Panc1 (cell line): ENCODE data around the gene NDUFS4. TPM values are rescaled to one million over a fixed set of nuclear protein-coding genes. Genes with fewer than 3 reads are reported as not detected.
"Not testable (repeated sequence)": the region's sequence is repeated elsewhere in the genome, so short reads cannot be mapped to it uniquely, and the experiment has no call there.

ENCODE experiments used
- ATAC-seq: fragments of 200-7000 bp; cut with Tn5 transposase; 2 replicates; pipeline ENCODE4 v1.9.1; 2020; ENCODE audit warnings: mild to moderate bottlenecking, moderate library complexity
- BruUV-seq: library from RNA; stranded (reverse); fragments of 400-500 nt; replicated peaks from 2 replicates; lab custom pipeline; 2021; lab: Mats Ljungman, UMichigan
- CTCF ChIA-PET: fragments of 300-600 bp; sonication (Branson Sonifier 250); formaldehyde crosslinking; loops from one replicate; lab custom pipeline; 2022; ENCODE audit warnings: antibody characterized with exemption; lab: Charles Lee
- POLR2A ChIA-PET: fragments of 300-600 bp; sonication (Branson Sonifier 250); formaldehyde crosslinking; loops from one replicate; lab custom pipeline; 2022; ENCODE audit warnings: antibody characterized with exemption; lab: Charles Lee
- DNase-seq: peaks from one replicate; pipeline ENCODE4 v3.0.0-alpha.2; 2010; ENCODE audit warnings: low read depth, low spot score
- H3K27ac ChIP-seq: 2 replicates; pipeline ENCODE4 v1.5.1; 2011; ENCODE audit warnings: mild to moderate bottlenecking, low read length, inconsistent platforms
- H3K27me3 ChIP-seq: fragments of 200-500 bp; sonication (Bioruptor generic); 2 replicates; pipeline ENCODE4 v1.6.0; 2014; ENCODE audit warnings: low read length, inconsistent platforms; ENCODE audit not compliant: control insufficient read depth, insufficient read depth
- H3K36me3 ChIP-seq: fragments of 200-500 bp; sonication (Bioruptor generic); 2 replicates; pipeline ENCODE4 v1.5.1; 2014; ENCODE audit warnings: inconsistent platforms, mild to moderate bottlenecking, low read length, moderate library complexity; ENCODE audit not compliant: control insufficient read depth, insufficient read depth
- H3K4me1 ChIP-seq: 2 replicates; pipeline ENCODE4 v1.5.1; 2011; ENCODE audit warnings: inconsistent platforms, mild to moderate bottlenecking, low read length, moderate library complexity; ENCODE audit not compliant: control insufficient read depth, insufficient read depth
- H3K4me3 ChIP-seq, 2 experiments: 2 replicates each; pipeline ENCODE4 v1.5.1; 2011 to 2012; ENCODE audit warnings: low read depth in 2 of 2, low read length in 2 of 2, mild to moderate bottlenecking in 2 of 2, inconsistent platforms in 1 of 2, moderate library complexity in 1 of 2
- H3K9me3 ChIP-seq: fragments of 200-500 bp; sonication (Bioruptor generic); 2 replicates; pipeline ENCODE4 v1.5.1; 2014; ENCODE audit warnings: low read depth, mild to moderate bottlenecking, inconsistent platforms, low read length, moderate library complexity; ENCODE audit not compliant: control insufficient read depth, insufficient read depth
- POLR2AphosphoS5 ChIP-seq: IDR thresholded peaks from 2 replicates; pipeline ENCODE4 v1.6.1; 2012; ENCODE audit warnings: mild to moderate bottlenecking, low read depth, low read length, moderate library complexity
- REST ChIP-seq, 2 experiments: IDR thresholded peaks; 2 replicates each; pipeline ENCODE4 v1.6.1; 2011 to 2012; ENCODE audit warnings: low read depth in 2 of 2, control low read depth in 1 of 2, low read length in 1 of 2, mild to moderate bottlenecking in 1 of 2, moderate library complexity in 1 of 2; ENCODE audit not compliant: insufficient read depth in 1 of 2
- SIN3A ChIP-seq: IDR thresholded peaks from 2 replicates; pipeline ENCODE4 v1.6.1; 2012; ENCODE audit warnings: low read depth, mild to moderate bottlenecking, low read length, moderate library complexity, borderline replicate concordance; ENCODE audit not compliant: insufficient read depth
- TCF7L2 ChIP-seq: IDR thresholded peaks from 2 replicates; pipeline ENCODE4 v1.6.1; 2011; ENCODE audit warnings: mild to moderate bottlenecking, low read depth, low read length, inconsistent platforms
- in situ Hi-C: cut with HindIII; loops from 2 replicates; pipeline ENCODE4 v1.10.0; 2016; ENCODE audit warnings: low sequenced_read_pairs, low pct_unique_long_range_greater_than_20kb
- intact Hi-C: fragments of 100-400 bp; cut with micrococcal nuclease; formaldehyde crosslinking; loops from one replicate; pipeline ENCODE4 v1.10.0; 2022; ENCODE audit not compliant: unreplicated experiment
- total RNA-seq: library from RNA; stranded (reverse); gene quantifications from one replicate; pipeline ENCODE4 v1.2.1, GENCODE V29; 2021; ENCODE audit not compliant: unreplicated experiment
- TF ChIP-seq, protein P1 (sequence below): fragments of 450-650 bp; IDR thresholded peaks from 2 replicates; pipeline ENCODE4 v1.5.1; 2017; ENCODE audit warnings: mild to moderate bottlenecking

Gene NDUFS4
- total RNA-seq, 1 experiment from 2014 or later = 86.2 TPM

DNA sequence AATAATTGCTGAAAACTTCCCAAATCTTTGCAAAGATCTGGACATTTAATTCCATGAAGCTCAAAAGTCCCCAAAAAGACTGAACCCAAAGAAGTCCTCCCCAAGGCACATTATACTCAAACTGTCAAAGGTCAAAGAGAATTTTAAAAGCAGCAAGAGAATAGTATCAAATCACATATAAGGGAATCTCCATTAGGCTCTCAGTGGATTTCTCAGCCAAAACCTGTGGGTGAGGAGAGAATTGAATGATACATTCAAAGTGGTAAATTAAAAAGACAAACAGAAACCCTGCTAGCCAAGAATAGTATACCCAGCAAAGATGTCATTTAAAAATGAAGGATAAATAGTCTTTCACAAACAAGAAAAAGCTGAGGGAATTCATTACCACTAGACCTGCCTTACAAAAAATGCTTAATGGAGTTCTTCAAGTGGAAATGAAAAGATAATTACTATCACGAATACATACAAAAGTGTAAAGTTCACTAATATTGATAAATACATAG lies 134.1 kb downstream of the NDUFS4 start:
- Histone ChIP-seq H3K36me3 (no peaks in the 10 kb centered on the region), H3K27ac (no peak overlapping the region), H3K4me3 (no peak overlapping the region), H3K4me1 (no peaks in the 10 kb centered on the region), H3K9me3 (peaks cover 3% of the 10 kb centered on the region; the same call in 1 of the 2 replicates), H3K27me3 (no peaks in the 10 kb centered on the region)
- ATAC-seq (no peak), DNase-seq (no peak)
- in situ Hi-C loops = no loop called here
- intact Hi-C loops = no loop called here
- ChIA-PET POLR2A (no interaction called here), CTCF (no interaction called here)
- no TSS peak for BruUV-seq
- no peak for TF ChIP-seq POLR2AphosphoS5
- TF ChIP-seq SIN3A = no peak
- TF ChIP-seq REST (IDR thresholded peaks at IDR 0.05; ENCODE audit: insufficient read depth in 1 of 2, low read depth in 2 of 2, low read length in 1 of 2) = no peak
- TF ChIP-seq, protein P1, sequence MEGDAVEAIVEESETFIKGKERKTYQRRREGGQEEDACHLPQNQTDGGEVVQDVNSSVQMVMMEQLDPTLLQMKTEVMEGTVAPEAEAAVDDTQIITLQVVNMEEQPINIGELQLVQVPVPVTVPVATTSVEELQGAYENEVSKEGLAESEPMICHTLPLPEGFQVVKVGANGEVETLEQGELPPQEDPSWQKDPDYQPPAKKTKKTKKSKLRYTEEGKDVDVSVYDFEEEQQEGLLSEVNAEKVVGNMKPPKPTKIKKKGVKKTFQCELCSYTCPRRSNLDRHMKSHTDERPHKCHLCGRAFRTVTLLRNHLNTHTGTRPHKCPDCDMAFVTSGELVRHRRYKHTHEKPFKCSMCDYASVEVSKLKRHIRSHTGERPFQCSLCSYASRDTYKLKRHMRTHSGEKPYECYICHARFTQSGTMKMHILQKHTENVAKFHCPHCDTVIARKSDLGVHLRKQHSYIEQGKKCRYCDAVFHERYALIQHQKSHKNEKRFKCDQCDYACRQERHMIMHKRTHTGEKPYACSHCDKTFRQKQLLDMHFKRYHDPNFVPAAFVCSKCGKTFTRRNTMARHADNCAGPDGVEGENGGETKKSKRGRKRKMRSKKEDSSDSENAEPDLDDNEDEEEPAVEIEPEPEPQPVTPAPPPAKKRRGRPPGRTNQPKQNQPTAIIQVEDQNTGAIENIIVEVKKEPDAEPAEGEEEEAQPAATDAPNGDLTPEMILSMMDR = no peak
- no peak for TF ChIP-seq TCF7L2

DNA sequence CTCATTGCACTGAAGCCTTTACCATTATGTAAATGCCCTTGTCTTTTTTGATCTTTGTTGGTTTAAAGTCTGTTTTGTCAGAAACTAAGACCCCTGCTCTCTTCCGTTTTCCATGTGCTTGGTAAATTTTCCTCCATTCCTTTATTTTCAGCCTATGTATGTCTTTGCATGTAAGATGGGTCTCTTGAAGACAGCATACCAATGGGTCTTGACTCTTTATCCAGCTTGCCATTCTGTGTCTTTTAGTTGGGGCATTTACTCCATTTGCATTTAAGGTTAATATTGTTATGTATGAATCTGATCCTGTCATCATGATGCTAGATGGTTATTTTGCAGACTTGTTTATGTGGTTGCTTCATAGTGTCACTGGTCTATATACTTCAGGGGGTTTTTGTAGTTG lies 150.0 kb downstream of the NDUFS4 start:
- H3K9me3 ChIP-seq, H3K4me3 ChIP-seq, BruUV-seq, H3K27me3 ChIP-seq, H3K4me1 ChIP-seq, H3K36me3 ChIP-seq, POLR2A ChIA-PET, ATAC-seq, CTCF ChIA-PET, intact Hi-C loops, in situ Hi-C loops, H3K27ac ChIP-seq, DNase-seq: not testable (repeated sequence)

DNA sequence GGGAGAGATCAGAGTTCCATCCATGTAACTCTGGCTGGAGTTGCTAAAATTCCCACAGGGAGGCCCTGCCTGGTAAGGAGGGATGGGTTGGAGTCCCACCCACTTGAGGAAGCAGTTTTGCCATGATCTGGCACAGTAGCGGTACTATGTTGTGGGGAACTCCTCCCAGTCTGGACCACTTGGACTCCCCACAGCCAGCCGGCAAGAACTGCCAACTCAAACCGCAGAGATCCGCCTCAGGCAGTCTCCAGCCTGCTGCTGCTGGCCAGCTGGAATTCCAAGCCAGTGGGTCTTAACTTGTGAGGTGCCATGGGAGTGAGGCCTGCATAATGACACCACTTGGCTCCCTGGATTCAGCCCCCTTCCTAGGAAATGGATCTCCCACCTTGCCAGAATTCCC lies 151.9 kb downstream of the NDUFS4 start:
- H3K9me3 ChIP-seq = no peaks in the 10 kb centered on the region
- no peaks in the 10 kb centered on the region for H3K27me3 ChIP-seq
- TF ChIP-seq, protein P1 = no peak
- TF ChIP-seq REST (IDR thresholded peaks at IDR 0.05; ENCODE audit: insufficient read depth in 1 of 2, low read depth in 2 of 2, low read length in 1 of 2) = no peak
- TF ChIP-seq SIN3A = no peak
- TF ChIP-seq POLR2AphosphoS5 = no peak
- no peak for TF ChIP-seq TCF7L2
- in situ Hi-C loops (no loop called here), intact Hi-C loops (no loop called here)
- ChIA-PET POLR2A (no interaction called here), CTCF (no interaction called here)
- H3K27ac ChIP-seq = no peak overlapping the region
- no peak overlapping the region for H3K4me3 ChIP-seq
- no peaks in the 10 kb centered on the region for H3K4me1 ChIP-seq
- no TSS peak for BruUV-seq
- no peak for ATAC-seq
- no peaks in the 10 kb centered on the region for H3K36me3 ChIP-seq
- no peak for DNase-seq
